ENCODE data around the gene DENND4B. TPM values are rescaled to one million over a fixed set of nuclear protein-coding genes. Genes with fewer than 3 reads are reported as not detected.

Gene DENND4B
- total and polyA plus RNA-seq, 7 donors = 23.1 to 75.4 (median 47.1) TPM

DNA sequence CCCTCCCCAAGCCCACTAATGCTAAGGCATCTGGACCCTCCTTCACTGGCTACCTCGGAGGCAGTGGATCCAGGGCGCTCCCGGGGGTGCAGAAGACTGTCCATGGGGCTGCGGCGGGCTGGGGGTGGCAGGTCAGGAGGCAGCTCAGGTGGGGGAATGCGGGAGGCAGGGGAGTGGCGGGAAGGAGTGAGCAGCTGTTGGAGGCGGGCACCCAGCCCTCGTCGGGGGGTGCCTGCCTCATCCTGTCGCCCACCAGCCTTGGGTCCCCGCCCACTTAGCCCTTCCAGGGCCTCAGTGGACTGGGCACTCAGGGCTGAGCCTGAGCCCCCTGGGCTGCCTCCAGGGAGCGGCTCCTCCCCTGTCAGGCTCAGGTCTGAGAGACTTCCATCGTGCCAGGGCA, 13.1 kb downstream of the DENND4B start:
- Histone ChIP-seq H3K4me1 (no peaks in the 10 kb centered on the region), H3K36me3 (ENCODE audit: insufficient read depth in 1 of 2, low read depth in 1 of 2) (peaks cover 13 to 97% of the 10 kb centered on the region in 2 donors), H3K27me3 (ENCODE audit: insufficient read depth in 3 of 3, low read length in 2 of 3) (no peaks in the 10 kb centered on the region), H3K4me3 (no peak overlapping the region), H3K27ac (no peak overlapping the region), H3K9me3 (no peaks in the 10 kb centered on the region)
- WGBS, 3 donors = 86 to 93% (median 93%) methylated on average over 9 to 14 of the region's 14 CpGs
- ATAC-seq (no peak), DNase-seq (no peak)
- TF ChIP-seq, protein P1, sequence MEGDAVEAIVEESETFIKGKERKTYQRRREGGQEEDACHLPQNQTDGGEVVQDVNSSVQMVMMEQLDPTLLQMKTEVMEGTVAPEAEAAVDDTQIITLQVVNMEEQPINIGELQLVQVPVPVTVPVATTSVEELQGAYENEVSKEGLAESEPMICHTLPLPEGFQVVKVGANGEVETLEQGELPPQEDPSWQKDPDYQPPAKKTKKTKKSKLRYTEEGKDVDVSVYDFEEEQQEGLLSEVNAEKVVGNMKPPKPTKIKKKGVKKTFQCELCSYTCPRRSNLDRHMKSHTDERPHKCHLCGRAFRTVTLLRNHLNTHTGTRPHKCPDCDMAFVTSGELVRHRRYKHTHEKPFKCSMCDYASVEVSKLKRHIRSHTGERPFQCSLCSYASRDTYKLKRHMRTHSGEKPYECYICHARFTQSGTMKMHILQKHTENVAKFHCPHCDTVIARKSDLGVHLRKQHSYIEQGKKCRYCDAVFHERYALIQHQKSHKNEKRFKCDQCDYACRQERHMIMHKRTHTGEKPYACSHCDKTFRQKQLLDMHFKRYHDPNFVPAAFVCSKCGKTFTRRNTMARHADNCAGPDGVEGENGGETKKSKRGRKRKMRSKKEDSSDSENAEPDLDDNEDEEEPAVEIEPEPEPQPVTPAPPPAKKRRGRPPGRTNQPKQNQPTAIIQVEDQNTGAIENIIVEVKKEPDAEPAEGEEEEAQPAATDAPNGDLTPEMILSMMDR (IDR thresholded peaks at IDR 0.05) = no peak
- intact Hi-C loops (cut with DNase I) = no loop called here

DNA sequence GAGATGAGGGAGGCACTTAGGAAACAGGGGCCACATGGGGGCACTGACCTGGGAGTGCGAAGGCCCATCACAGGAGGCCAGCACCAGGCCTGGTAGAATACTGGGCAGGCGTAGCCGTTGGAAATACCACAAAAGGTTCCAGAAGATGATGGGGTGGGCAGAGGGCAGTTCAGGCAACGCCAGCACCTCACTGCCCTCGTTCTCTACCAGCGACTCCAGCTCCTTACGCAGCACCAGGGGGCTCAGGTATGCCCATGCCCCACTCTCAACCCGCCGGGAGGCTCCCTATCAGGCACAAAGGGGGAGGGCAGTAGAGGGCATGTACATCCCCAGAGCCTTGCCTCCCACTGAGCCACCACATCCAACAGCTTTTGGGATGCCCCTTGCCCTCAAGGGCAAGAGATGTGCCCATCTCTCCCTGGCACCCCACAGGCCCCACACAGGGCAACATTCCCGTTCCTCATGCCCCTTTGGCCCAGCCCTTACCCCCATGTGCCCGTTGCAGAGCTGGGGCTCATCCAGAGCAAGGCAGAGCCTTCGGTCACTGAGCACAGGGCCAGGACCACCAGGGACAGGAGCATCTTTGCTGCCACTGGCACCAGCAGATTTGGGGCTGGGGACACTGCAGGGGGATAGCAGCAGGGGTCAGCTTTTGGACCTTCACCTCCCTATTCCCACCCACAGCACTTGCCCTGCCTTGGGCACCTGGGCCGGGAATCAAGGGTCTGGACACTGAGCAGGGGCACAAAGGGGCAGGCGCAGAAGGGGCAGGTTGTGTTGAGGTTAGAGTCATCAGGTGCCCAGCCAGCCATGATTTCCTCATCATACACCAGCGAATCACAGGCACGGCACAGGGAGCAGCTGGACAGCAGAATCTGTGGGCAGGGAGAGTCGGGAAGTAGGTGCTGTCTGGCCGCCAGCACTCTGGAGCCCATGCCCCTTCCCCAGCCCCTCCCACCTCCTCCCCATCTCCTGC, 14.1 kb downstream of the DENND4B start:
- Histone ChIP-seq H3K36me3 (ENCODE audit: insufficient read depth in 1 of 2, low read depth in 1 of 2) (peaks cover 13 to 87% of the 10 kb centered on the region in 2 donors), H3K27ac (no peak overlapping the region), H3K9me3 (no peaks in the 10 kb centered on the region), H3K4me3 (no peak overlapping the region), H3K4me1 (no peaks in the 10 kb centered on the region), H3K27me3 (ENCODE audit: insufficient read depth in 3 of 3, low read length in 2 of 3) (no peaks in the 10 kb centered on the region)
- intact Hi-C loops (cut with DNase I) = no loop called here
- DNase-seq = no peak
- 92 to 94% (median 93%) methylated on average over 17 to 18 of the region's 18 CpGs for WGBS, 3 donors
- TF ChIP-seq, protein P1 (IDR thresholded peaks at IDR 0.05) = no peak
- no peak for ATAC-seq

DNA sequence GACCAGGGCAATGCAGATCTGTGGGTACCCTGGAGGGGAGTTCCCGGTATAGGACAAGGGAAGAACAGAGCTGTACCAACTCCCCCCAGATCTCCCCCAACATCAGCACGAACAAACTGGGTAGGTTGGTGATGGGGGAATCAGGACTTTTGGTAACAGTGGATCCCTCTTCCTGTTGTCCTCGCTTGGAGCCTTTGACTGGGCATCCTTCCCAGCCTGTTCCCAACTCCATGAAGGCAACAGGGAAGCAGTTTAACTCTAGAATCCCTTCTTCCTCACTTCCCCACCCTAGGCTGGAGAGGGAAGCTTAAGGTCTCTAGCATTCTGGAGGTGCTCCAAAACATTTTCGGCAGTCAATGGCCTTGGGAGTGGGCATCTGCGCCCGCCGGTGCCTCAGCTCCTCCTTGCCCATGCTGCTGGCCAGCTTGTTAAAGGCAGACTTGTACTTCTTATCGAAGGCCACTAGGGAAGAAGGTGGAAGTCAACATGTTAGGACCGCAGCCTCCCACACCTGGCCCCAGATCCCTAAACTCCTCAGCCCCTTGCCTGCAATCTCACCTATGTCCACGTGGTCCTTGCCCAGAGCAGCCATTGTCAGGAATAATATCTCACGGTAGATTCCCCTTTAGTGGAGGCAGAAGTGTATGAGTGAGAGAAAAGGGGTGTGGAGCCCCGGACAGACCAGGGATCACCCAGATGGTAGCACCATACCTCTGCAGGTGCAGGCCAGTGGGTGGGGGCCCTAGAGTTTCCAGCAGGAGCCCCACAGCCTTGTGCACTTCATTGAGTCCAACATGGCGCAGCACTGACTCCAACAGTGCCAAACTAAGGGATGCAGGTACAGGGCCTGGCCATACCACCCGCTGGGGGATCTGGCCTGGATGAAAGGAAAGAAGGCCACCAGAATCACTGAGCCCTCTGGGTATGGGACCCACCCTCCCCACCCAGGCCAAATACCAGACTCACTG, 16.3 kb downstream of the DENND4B start:
- TF ChIP-seq, protein P1 (IDR thresholded peaks at IDR 0.05) = no peak
- Histone ChIP-seq H3K27me3 (ENCODE audit: insufficient read depth in 3 of 3, low read length in 2 of 3) (no peaks in the 10 kb centered on the region), H3K4me1 (no peaks in the 10 kb centered on the region), H3K4me3 (no peak overlapping the region), H3K27ac (no peak overlapping the region), H3K9me3 (no peaks in the 10 kb centered on the region), H3K36me3 (ENCODE audit: insufficient read depth in 1 of 2, low read depth in 1 of 2) (peaks cover 10 to 66% of the 10 kb centered on the region in 2 donors)
- no peak for ATAC-seq
- WGBS, 3 donors = 82 to 87% (median 82%) methylated on average over 12 to 14 of the region's 14 CpGs
- DNase-seq = no peak
- intact Hi-C loops (cut with DNase I) = no loop called here

DNA sequence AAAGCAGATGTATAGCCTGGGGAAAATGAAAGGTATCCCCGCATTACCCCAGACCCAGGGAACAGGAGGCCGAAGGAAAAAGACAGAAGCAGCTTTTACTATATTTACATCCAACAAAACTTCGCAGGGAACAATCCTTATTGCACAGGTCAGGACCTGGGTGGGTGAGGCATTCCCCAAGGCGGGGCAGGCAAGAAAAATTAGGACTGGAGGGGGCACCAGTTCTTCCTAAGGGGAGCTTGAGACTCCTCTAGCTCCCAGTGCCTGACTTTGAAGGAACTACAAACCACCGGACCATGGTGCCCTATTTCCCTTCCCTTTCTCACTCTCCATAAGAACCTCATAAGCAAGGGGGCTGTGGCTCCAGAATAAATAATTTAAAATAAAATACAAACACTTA, 17.1 kb downstream of the DENND4B start:
- H3K4me1 ChIP-seq = no peaks in the 10 kb centered on the region
- no peak overlapping the region for H3K27ac ChIP-seq
- DNase-seq (no peak), ATAC-seq (no peak)
- H3K36me3 ChIP-seq (ENCODE audit: insufficient read depth in 1 of 2, low read depth in 1 of 2) = peaks cover 10 to 57% of the 10 kb centered on the region in 2 donors
- TF ChIP-seq, protein P1 (IDR thresholded peaks at IDR 0.05) = no peak
- no peaks in the 10 kb centered on the region for H3K9me3 ChIP-seq
- no peaks in the 10 kb centered on the region for H3K27me3 ChIP-seq (ENCODE audit: insufficient read depth in 3 of 3, low read length in 2 of 3)
- intact Hi-C loops (cut with DNase I) = no loop called here
- 87 to 91% (median 88%) methylated on average over 5 of the region's 5 CpGs for WGBS, 3 donors
- H3K4me3 ChIP-seq = no peak overlapping the region

Measured in psoas muscle (tissue), 8 donors.